Measurements from ENCODE around the gene ABCB11. TPM values are rescaled to one million over a fixed set of nuclear protein-coding genes. Genes with fewer than 3 reads are reported as not detected.

The ABCB11 gene
- total RNA-seq, 2 experiments from 2014 or later: not detected

- ATAC-seq: no peak
- H3K9me3 Mint-ChIP-seq (ENCODE audit: low read depth): no peaks in the 10 kb centered on the region
- H3K27ac Mint-ChIP-seq: no peak overlapping the region
- DNase-seq: no peak
- no peaks in the 10 kb centered on the region for H3K36me3 Mint-ChIP-seq (ENCODE audit: low read depth)
- H3K4me1 Mint-ChIP-seq: peaks cover 22% of the 10 kb centered on the region
- H3K27me3 Mint-ChIP-seq: no peaks in the 10 kb centered on the region
- ChIA-PET POLR2A (no interaction called here), CTCF (interaction anchor here (1.0 to 5.2 kb wide), 8 partner anchors 11 to 622 kb away, joined by 3 to 25 read pairs (median 5); partner anchors contain the start of gene DHRS9)
- no peak overlapping the region for H3K4me3 Mint-ChIP-seq
- intact Hi-C loops (cut with DNase I, micrococcal nuclease): no loop called here
Observed at GRCh38 chr2:168968342-168968741, 62.8 kb downstream of the ABCB11 start.

- DNase-seq (no peak), ATAC-seq (peak; percentile 39)
- Mint-ChIP-seq H3K27me3 (no peaks in the 10 kb centered on the region), H3K36me3 (ENCODE audit: low read depth) (no peaks in the 10 kb centered on the region), H3K9me3 (ENCODE audit: low read depth) (no peaks in the 10 kb centered on the region), H3K4me1 (peaks cover 34% of the 10 kb centered on the region), H3K4me3 (no peak overlapping the region), H3K27ac (no peak overlapping the region)
- ChIA-PET POLR2A (no interaction called here), CTCF (interaction anchor here (0.7 to 6.0 kb wide), 7 partner anchors 15 to 414 kb away, joined by 3 to 42 read pairs (median 3); no protein-coding TSS in a partner anchor)
- intact Hi-C loops (cut with DNase I, micrococcal nuclease): loop anchor here in 1 of 2 experiments (5.0 kb wide), 2 partner anchors 258 to 433 kb away; no protein-coding TSS in a partner anchor
Observed at GRCh38 chr2:168964251-168964807, 66.8 kb downstream of the ABCB11 start.

- intact Hi-C loops (cut with DNase I, micrococcal nuclease): loop anchor here in 1 of 2 experiments (5.0 kb wide), 2 partner anchors 260 to 435 kb away; no protein-coding TSS in a partner anchor
- Mint-ChIP-seq H3K27me3 (peaks cover 2% of the 10 kb centered on the region), H3K36me3 (ENCODE audit: low read depth) (no peaks in the 10 kb centered on the region), H3K27ac (no peak overlapping the region), H3K4me1 (peaks cover 34% of the 10 kb centered on the region), H3K4me3 (no peak overlapping the region), H3K9me3 (ENCODE audit: low read depth) (no peaks in the 10 kb centered on the region)
- CTCF ChIA-PET: interaction anchor here (0.8 to 6.0 kb wide), 7 partner anchors 108 to 178 kb away, joined by 3 to 42 read pairs (median 3); no protein-coding TSS in a partner anchor
- POLR2A ChIA-PET: no interaction called here
- DNase-seq: no peak
- ATAC-seq: no peak
Observed at GRCh38 chr2:168962636-168963035, 68.5 kb downstream of the ABCB11 start.

GRCh38 chr2:168961450-168962229 lies 69.5 kb downstream of the ABCB11 start:
- intact Hi-C loops (cut with DNase I, micrococcal nuclease): loop anchor here (1.0 to 5.0 kb wide), 5 partner anchors 147 to 436 kb away; no protein-coding TSS in a partner anchor
- H3K27me3 Mint-ChIP-seq: peaks cover 2% of the 10 kb centered on the region
- POLR2A ChIA-PET: no interaction called here
- CTCF ChIA-PET: interaction anchor here (0.6 to 6.0 kb wide), 15 partner anchors 9 to 900 kb away, joined by 3 to 42 read pairs (median 3); no protein-coding TSS in a partner anchor
- DNase-seq (peak; percentile 26), ATAC-seq (peak; percentile 89)
- H3K4me3 Mint-ChIP-seq: no peak overlapping the region
- H3K36me3 Mint-ChIP-seq (ENCODE audit: low read depth): no peaks in the 10 kb centered on the region
- no peak overlapping the region for H3K27ac Mint-ChIP-seq
- H3K4me1 Mint-ChIP-seq: peaks cover 34% of the 10 kb centered on the region
- no peaks in the 10 kb centered on the region for H3K9me3 Mint-ChIP-seq (ENCODE audit: low read depth)

- Mint-ChIP-seq H3K4me1 (peaks cover under 1% of the 10 kb centered on the region), H3K4me3 (no peak overlapping the region), H3K36me3 (ENCODE audit: low read depth) (peaks cover 9% of the 10 kb centered on the region), H3K27ac (no peak overlapping the region), H3K9me3 (ENCODE audit: low read depth) (peaks cover 11% of the 10 kb centered on the region), H3K27me3 (peaks cover 12% of the 10 kb centered on the region)
- no peak for ATAC-seq
- DNase-seq: no peak
- CTCF ChIA-PET: interaction anchor here (1.2 to 3.1 kb wide), 2 partner anchors 8 to 11 kb away, joined by 9 to 15 read pairs; no protein-coding TSS in a partner anchor
- POLR2A ChIA-PET: no interaction called here
- intact Hi-C loops (cut with DNase I, micrococcal nuclease): no loop called here
Observed at GRCh38 chr2:168956392-168956791, 74.7 kb downstream of the ABCB11 start.

- H3K9me3 Mint-ChIP-seq (ENCODE audit: low read depth): peaks cover 11% of the 10 kb centered on the region
- ATAC-seq (no peak), DNase-seq (no peak)
- peaks cover 12% of the 10 kb centered on the region for H3K27me3 Mint-ChIP-seq
- intact Hi-C loops (cut with DNase I, micrococcal nuclease): no loop called here
- H3K27ac Mint-ChIP-seq: no peak overlapping the region
- no peaks in the 10 kb centered on the region for H3K4me1 Mint-ChIP-seq
- POLR2A ChIA-PET: no interaction called here
- H3K4me3 Mint-ChIP-seq: no peak overlapping the region
- peaks cover 9% of the 10 kb centered on the region for H3K36me3 Mint-ChIP-seq (ENCODE audit: low read depth)
- CTCF ChIA-PET: no interaction called here
Observed at GRCh38 chr2:168955321-168955720, 75.8 kb downstream of the ABCB11 start.

- intact Hi-C loops (cut with DNase I, micrococcal nuclease): no loop called here
- no peak for DNase-seq
- H3K36me3 Mint-ChIP-seq (ENCODE audit: low read depth): peaks cover 9% of the 10 kb centered on the region
- ChIA-PET CTCF (no interaction called here), POLR2A (no interaction called here)
- no peak overlapping the region for H3K27ac Mint-ChIP-seq
- no peak for ATAC-seq
- H3K27me3 Mint-ChIP-seq: peaks cover 12% of the 10 kb centered on the region
- H3K4me1 Mint-ChIP-seq: no peaks in the 10 kb centered on the region
- no peak overlapping the region for H3K4me3 Mint-ChIP-seq
- H3K9me3 Mint-ChIP-seq (ENCODE audit: low read depth): peaks cover 11% of the 10 kb centered on the region
Observed at GRCh38 chr2:168954256-168954655, 76.9 kb downstream of the ABCB11 start.

- no peak overlapping the region for H3K4me3 Mint-ChIP-seq
- no peaks in the 10 kb centered on the region for H3K4me1 Mint-ChIP-seq
- H3K36me3 Mint-ChIP-seq (ENCODE audit: low read depth): peaks cover 9% of the 10 kb centered on the region
- DNase-seq (no peak), ATAC-seq (no peak)
- peaks cover 11% of the 10 kb centered on the region for H3K9me3 Mint-ChIP-seq (ENCODE audit: low read depth)
- intact Hi-C loops (cut with DNase I, micrococcal nuclease): no loop called here
- no peak overlapping the region for H3K27ac Mint-ChIP-seq
- ChIA-PET CTCF (no interaction called here), POLR2A (no interaction called here)
- H3K27me3 Mint-ChIP-seq: peaks cover 10% of the 10 kb centered on the region
Observed at GRCh38 chr2:168952424-168952823, 78.7 kb downstream of the ABCB11 start.

- H3K36me3 Mint-ChIP-seq (ENCODE audit: low read depth): peaks cover 9% of the 10 kb centered on the region
- H3K27ac Mint-ChIP-seq: no peak overlapping the region
- no peaks in the 10 kb centered on the region for H3K4me1 Mint-ChIP-seq
- DNase-seq (no peak), ATAC-seq (no peak)
- POLR2A ChIA-PET: no interaction called here
- H3K27me3 Mint-ChIP-seq: peaks cover 10% of the 10 kb centered on the region
- intact Hi-C loops (cut with DNase I, micrococcal nuclease): no loop called here
- H3K4me3 Mint-ChIP-seq: no peak overlapping the region
- H3K9me3 Mint-ChIP-seq (ENCODE audit: low read depth): peaks cover 11% of the 10 kb centered on the region
- CTCF ChIA-PET: no interaction called here
Observed at GRCh38 chr2:168951871-168952270, 79.3 kb downstream of the ABCB11 start.

GRCh38 chr2:168949324-168949723 lies 81.8 kb downstream of the ABCB11 start:
- DNase-seq (no peak), ATAC-seq (no peak)
- H3K27ac Mint-ChIP-seq: no peak overlapping the region
- no peak overlapping the region for H3K4me3 Mint-ChIP-seq
- H3K4me1 Mint-ChIP-seq: no peaks in the 10 kb centered on the region
- H3K27me3 Mint-ChIP-seq: peaks cover 9% of the 10 kb centered on the region
- peaks cover 8% of the 10 kb centered on the region for H3K9me3 Mint-ChIP-seq (ENCODE audit: low read depth)
- ChIA-PET CTCF (interaction anchor here (0.6 to 2.4 kb wide), 10 partner anchors 8 to 388 kb away, joined by 3 to 9 read pairs (median 4); no protein-coding TSS in a partner anchor), POLR2A (no interaction called here)
- H3K36me3 Mint-ChIP-seq (ENCODE audit: low read depth): peaks cover 9% of the 10 kb centered on the region
- intact Hi-C loops (cut with DNase I, micrococcal nuclease): no loop called here

- H3K4me1 Mint-ChIP-seq: no peaks in the 10 kb centered on the region
- ChIA-PET CTCF (interaction anchor here (0.6 to 2.4 kb wide), 13 partner anchors 8 to 387 kb away, joined by 3 to 9 read pairs (median 4); no protein-coding TSS in a partner anchor), POLR2A (no interaction called here)
- H3K9me3 Mint-ChIP-seq (ENCODE audit: low read depth): peaks cover 5% of the 10 kb centered on the region
- peaks cover 8% of the 10 kb centered on the region for H3K27me3 Mint-ChIP-seq
- ATAC-seq: peak; percentile 51
- peak; percentile 21 for DNase-seq
- no peak overlapping the region for H3K27ac Mint-ChIP-seq
- peaks cover 7% of the 10 kb centered on the region for H3K36me3 Mint-ChIP-seq (ENCODE audit: low read depth)
- intact Hi-C loops (cut with DNase I, micrococcal nuclease): no loop called here
- H3K4me3 Mint-ChIP-seq: no peak overlapping the region
Observed at GRCh38 chr2:168948621-168949212, 82.4 kb downstream of the ABCB11 start.

Data from activated CD4-positive, alpha-beta T cell treated with anti-CD3 and anti-CD28 coated beads for 36 hours (primary cell).